Keratinocyte (primary cell): ENCODE results near the gene SLC7A1.

ENCODE experiments used
- EZH2 ChIP-seq: IDR thresholded peaks from one replicate; pipeline ENCODE4 v1.6.1; 2012; ENCODE audit warnings: inconsistent platforms, mild to moderate bottlenecking, low read length, moderate library complexity
- TF ChIP-seq, protein P1 (sequence below), 3 experiments: IDR thresholded peaks in 1 of 3; conservative IDR thresholded peaks in 1 of 3; optimal IDR thresholded peaks in 1 of 3; 2 replicates in 2 of 3; 3 replicates in 1 of 3; pipeline versions ENCODE3 to v1.5.1; 2011; ENCODE audit warnings: low read length in 3 of 3, mild to moderate bottlenecking in 3 of 3, moderate library complexity in 2 of 3, control low read depth in 1 of 3, inconsistent platforms in 1 of 3; ENCODE audit not compliant: insufficient read depth in 2 of 3; ENCODE audit errors: extremely low read depth in 1 of 3

DNA sequence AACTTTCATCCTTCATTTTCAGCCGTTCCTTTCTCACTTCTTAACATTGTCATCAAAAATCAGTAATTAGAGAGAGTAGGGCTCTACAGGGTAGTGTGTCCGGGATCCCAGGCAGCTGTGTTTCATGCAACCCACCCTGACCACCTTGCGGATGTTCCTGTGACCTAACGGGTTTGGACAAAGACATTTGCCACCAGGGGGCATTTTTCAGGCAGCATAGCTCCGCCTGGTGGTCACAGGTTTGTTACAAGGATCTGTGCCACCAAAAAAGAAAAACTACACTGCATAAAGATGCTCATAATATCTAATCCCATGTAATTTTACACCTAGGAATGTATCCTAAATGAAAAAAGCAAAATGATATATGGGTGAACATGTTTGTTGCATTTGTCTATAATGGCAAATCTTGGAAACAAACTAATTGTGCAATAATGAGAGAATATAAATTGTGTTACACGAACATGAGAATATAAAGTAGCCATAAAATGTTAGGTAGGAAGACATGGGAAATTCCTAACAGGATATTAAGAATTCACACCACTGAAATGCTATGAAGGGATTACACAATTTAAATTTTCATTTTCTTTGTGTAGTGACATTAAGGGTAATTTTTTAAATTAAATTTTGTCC is 123.0 kb downstream of the SLC7A1 start:
- TF ChIP-seq, protein P1, sequence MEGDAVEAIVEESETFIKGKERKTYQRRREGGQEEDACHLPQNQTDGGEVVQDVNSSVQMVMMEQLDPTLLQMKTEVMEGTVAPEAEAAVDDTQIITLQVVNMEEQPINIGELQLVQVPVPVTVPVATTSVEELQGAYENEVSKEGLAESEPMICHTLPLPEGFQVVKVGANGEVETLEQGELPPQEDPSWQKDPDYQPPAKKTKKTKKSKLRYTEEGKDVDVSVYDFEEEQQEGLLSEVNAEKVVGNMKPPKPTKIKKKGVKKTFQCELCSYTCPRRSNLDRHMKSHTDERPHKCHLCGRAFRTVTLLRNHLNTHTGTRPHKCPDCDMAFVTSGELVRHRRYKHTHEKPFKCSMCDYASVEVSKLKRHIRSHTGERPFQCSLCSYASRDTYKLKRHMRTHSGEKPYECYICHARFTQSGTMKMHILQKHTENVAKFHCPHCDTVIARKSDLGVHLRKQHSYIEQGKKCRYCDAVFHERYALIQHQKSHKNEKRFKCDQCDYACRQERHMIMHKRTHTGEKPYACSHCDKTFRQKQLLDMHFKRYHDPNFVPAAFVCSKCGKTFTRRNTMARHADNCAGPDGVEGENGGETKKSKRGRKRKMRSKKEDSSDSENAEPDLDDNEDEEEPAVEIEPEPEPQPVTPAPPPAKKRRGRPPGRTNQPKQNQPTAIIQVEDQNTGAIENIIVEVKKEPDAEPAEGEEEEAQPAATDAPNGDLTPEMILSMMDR (optimal IDR thresholded peaks at IDR 0.05 in 1 of 3, IDR thresholded peaks at IDR 0.05 in 1 of 3, conservative IDR thresholded peaks at IDR 0.05 in 1 of 3; ENCODE audit: extremely low read depth in 1 of 3, insufficient read depth in 2 of 3, low read length in 3 of 3): peak; percentile 93 to 99 (median 98)
- TF ChIP-seq EZH2: no peak
